ENCODE measurements around the gene FRMD4B. TPM values are rescaled to one million over a fixed set of nuclear protein-coding genes. Genes with fewer than 3 reads are reported as not detected.
A peak's percentile ranks its signal among the peaks of the same experiment; 100 is the strongest.

The FRMD4B gene
- total RNA-seq, 4 donors from 2014 or later: 15.5 to 36.7 (median 26.0) TPM

DNA sequence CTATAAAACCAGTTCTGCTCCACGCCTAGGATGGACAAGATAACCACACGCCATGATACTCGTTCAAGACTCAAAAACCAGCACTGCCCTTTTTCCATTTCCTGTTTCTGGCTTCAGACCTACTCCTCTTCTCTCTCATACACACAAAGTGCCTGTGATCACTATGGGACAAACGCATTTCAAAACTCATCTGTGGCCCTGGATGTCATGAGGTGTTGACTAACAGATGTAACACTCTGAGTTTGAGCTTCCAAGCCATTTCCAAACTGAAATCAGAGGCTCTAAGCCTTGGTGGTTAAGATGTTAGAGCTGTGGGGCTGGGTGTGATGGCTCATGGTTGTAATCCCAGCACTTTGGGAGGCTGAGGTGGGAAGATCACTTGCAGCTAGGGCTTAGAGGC lies 207.8 kb downstream of the FRMD4B start:
- peaks cover 0 to 5% (median 0%) of the 10 kb centered on the region in 4 donors for H3K36me3 ChIP-seq
- TF ChIP-seq EP300 (IDR thresholded peaks at IDR 0.05; ENCODE audit: low read depth) (no peak), POLR2AphosphoS5 (IDR thresholded peaks at IDR 0.05) (no peak), POLR2A (IDR thresholded peaks at IDR 0.05) (no peak)
- TF ChIP-seq, protein P1, sequence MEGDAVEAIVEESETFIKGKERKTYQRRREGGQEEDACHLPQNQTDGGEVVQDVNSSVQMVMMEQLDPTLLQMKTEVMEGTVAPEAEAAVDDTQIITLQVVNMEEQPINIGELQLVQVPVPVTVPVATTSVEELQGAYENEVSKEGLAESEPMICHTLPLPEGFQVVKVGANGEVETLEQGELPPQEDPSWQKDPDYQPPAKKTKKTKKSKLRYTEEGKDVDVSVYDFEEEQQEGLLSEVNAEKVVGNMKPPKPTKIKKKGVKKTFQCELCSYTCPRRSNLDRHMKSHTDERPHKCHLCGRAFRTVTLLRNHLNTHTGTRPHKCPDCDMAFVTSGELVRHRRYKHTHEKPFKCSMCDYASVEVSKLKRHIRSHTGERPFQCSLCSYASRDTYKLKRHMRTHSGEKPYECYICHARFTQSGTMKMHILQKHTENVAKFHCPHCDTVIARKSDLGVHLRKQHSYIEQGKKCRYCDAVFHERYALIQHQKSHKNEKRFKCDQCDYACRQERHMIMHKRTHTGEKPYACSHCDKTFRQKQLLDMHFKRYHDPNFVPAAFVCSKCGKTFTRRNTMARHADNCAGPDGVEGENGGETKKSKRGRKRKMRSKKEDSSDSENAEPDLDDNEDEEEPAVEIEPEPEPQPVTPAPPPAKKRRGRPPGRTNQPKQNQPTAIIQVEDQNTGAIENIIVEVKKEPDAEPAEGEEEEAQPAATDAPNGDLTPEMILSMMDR (IDR thresholded peaks at IDR 0.05): no peak
- no peak for DNase-seq
- H3K27me3 ChIP-seq: no peaks in the 10 kb centered on the region
- H3K4me1 ChIP-seq: peaks cover 10 to 49% (median 31%) of the 10 kb centered on the region in 4 donors
- H3K4me3 ChIP-seq: no peak overlapping the region
- H3K9me3 ChIP-seq: no peaks in the 10 kb centered on the region
- 81 to 91% methylated on average over 4 of the region's 4 CpGs for whole genome bisulfite sequencing, 2 donors (ENCODE audit: low coverage in 1 of 2)
- peak overlapping the region in 2 of 4 donors; percentile 78 to 79 for H3K27ac ChIP-seq
- intact Hi-C loops (cut with DNase I; ENCODE audit: low total_unique reads): no loop called here
- in situ Hi-C loops (cut with MboI; ENCODE audit: low pct_ligation_motif_present in 1 of 4, low pct_unique_long_range_greater_than_20kb in 1 of 4, low sequenced_read_pairs in 3 of 4): no loop called here

DNA sequence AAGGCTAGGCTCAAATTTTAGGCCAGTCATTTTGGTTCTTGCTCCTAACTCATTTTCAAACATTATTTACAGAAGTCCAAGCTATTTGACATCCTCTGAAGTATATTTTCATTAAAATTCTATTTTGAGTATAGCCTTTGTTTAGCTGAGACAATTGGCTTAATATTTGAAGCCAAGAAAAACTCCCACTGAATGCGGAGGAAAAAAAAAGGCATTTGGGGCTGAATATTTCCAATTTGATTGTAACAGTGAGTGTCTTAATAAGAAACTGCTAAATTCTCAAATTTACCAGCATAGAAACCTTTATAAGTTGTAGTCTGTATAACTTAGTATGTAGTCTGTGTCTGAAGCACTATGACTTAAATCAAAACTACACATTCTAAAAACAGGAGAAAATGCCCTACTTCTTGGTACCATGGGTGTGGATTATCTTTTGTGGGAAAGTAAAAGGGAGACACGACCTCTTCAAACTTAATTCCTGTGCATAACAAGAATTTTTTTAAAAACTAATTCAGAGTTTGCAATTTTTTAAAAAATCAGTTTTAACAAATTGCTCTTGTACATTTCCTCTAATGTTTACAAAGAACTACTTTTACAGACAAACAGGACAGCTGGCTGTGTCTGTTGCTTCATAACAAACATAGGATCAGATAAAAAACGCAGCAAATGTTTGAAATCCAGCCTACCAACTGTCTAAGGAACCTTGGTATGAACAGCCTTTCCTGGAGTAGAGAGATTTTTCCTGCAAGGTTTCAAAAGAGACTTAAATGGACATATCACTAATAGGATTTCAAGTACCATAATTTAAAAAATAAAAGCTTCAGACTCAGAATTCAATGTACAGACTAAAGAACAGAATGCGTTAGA lies 210.8 kb downstream of the FRMD4B start:
- H3K36me3 ChIP-seq: peaks cover 0 to 5% (median 2%) of the 10 kb centered on the region in 4 donors
- H3K4me1 ChIP-seq: peaks cover 4 to 19% (median 11%) of the 10 kb centered on the region in 4 donors
- intact Hi-C loops (cut with DNase I; ENCODE audit: low total_unique reads) (loop anchor here (5.0 kb wide), 1 partner anchor 487 kb away; no protein-coding TSS in a partner anchor), in situ Hi-C loops (cut with MboI; ENCODE audit: low pct_ligation_motif_present in 1 of 4, low pct_unique_long_range_greater_than_20kb in 1 of 4, low sequenced_read_pairs in 3 of 4) (loop anchor here in 3 of 4 donors (25.0 kb wide), 4 partner anchors 137 to 762 kb away; no protein-coding TSS in a partner anchor)
- no peak for DNase-seq
- 68 to 69% methylated on average over 4 of the region's 4 CpGs for WGBS, 2 donors (ENCODE audit: low coverage in 1 of 2)
- H3K9me3 ChIP-seq: no peaks in the 10 kb centered on the region
- no peak overlapping the region for H3K4me3 ChIP-seq
- TF ChIP-seq, protein P1 (IDR thresholded peaks at IDR 0.05): no peak
- H3K27ac ChIP-seq: no peak overlapping the region
- H3K27me3 ChIP-seq: no peaks in the 10 kb centered on the region

DNA sequence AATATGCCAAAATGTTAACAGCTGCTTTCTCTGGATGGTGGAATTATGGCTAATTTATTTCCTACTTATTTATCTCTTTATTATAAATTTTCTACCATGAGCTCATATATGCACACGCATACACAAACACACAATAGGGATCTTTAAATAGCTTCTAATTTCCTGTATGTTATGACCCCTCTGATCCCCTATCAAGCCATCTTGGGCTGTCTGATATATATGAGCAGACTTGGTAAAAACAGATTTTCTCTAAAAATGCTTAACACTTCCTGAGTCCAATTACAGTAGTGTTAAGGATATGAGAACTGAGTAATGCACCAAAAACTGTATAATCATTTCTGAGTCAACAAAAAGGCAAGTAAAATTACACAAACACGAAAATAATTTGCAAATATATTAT lies 211.4 kb downstream of the FRMD4B start:
- intact Hi-C loops (cut with DNase I; ENCODE audit: low total_unique reads): loop anchor here (5.0 kb wide), 1 partner anchor 488 kb away; no protein-coding TSS in a partner anchor
- in situ Hi-C loops (cut with MboI; ENCODE audit: low pct_ligation_motif_present in 1 of 4, low pct_unique_long_range_greater_than_20kb in 1 of 4, low sequenced_read_pairs in 3 of 4): loop anchor here in 3 of 4 donors (25.0 kb wide), 4 partner anchors 138 to 763 kb away; no protein-coding TSS in a partner anchor
- no peak overlapping the region for H3K27ac ChIP-seq
- peaks cover 4 to 13% (median 7%) of the 10 kb centered on the region in 4 donors for H3K4me1 ChIP-seq
- TF ChIP-seq, protein P1 (IDR thresholded peaks at IDR 0.05): no peak
- TF ChIP-seq EP300 (IDR thresholded peaks at IDR 0.05; ENCODE audit: low read depth) (no peak), POLR2AphosphoS5 (IDR thresholded peaks at IDR 0.05) (no peak), POLR2A (IDR thresholded peaks at IDR 0.05) (no peak)
- DNase-seq: no peak
- 65 to 74% methylated on average over 2 of the region's 2 CpGs for WGBS, 2 donors (ENCODE audit: low coverage in 1 of 2)
- H3K4me3 ChIP-seq: no peak overlapping the region
- no peaks in the 10 kb centered on the region for H3K27me3 ChIP-seq
- H3K9me3 ChIP-seq: no peaks in the 10 kb centered on the region
- H3K36me3 ChIP-seq: peaks cover 0 to 11% (median 3%) of the 10 kb centered on the region in 4 donors

DNA sequence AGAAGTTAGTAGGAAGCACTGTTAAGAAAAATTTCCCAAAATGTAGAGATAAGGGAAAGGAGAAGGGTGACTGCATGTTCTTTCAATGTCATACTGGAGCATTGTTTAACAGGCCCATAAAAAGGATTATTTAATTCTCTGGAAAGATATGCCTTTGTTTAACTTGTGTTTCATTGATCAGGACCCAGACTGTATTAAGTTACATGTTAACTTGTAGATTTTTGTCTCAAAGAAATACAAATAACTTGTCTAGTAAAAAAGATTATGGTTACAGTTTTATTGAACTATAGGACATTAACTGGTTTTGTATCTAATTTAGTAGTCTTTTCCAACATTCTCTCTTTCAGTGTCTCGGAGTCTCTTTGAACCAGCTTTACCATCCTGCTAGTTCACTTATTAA lies 213.8 kb downstream of the FRMD4B start:
- H3K27ac ChIP-seq: no peak overlapping the region

More for the DNA sequence above, 213.8 kb downstream of the FRMD4B start:
- Histone ChIP-seq H3K9me3 (no peaks in the 10 kb centered on the region), H3K4me1 (no peaks in the 10 kb centered on the region), H3K27me3 (no peaks in the 10 kb centered on the region), H3K36me3 (peaks cover 0 to 11% (median 3%) of the 10 kb centered on the region in 4 donors), H3K4me3 (no peak overlapping the region)
- no peak for DNase-seq
- WGBS, 2 donors (ENCODE audit: low coverage in 1 of 2): 66 to 69% methylated on average over 1 of the region's 1 CpG
- TF ChIP-seq POLR2AphosphoS5 (IDR thresholded peaks at IDR 0.05): no peak
- no peak for TF ChIP-seq POLR2A (IDR thresholded peaks at IDR 0.05)
- TF ChIP-seq, protein P1 (IDR thresholded peaks at IDR 0.05): no peak
- TF ChIP-seq EP300 (IDR thresholded peaks at IDR 0.05; ENCODE audit: low read depth): no peak
- in situ Hi-C loops (cut with MboI; ENCODE audit: low pct_ligation_motif_present in 1 of 4, low pct_unique_long_range_greater_than_20kb in 1 of 4, low sequenced_read_pairs in 3 of 4) (loop anchor here in 3 of 4 donors (25.0 kb wide), 4 partner anchors 140 to 765 kb away; no protein-coding TSS in a partner anchor), intact Hi-C loops (cut with DNase I; ENCODE audit: low total_unique reads) (loop anchor here (5.0 kb wide), 1 partner anchor 490 kb away; no protein-coding TSS in a partner anchor)

All from transverse colon (tissue), 4 donors.